Stimulated activated CD8-positive, alpha-beta memory T cell treated with anti-CD3 and anti-CD28 coated beads, Interleukin-12 subunit alpha, Interleukin-12 subunit beta, amount 100 ng/mL, for 24 hours (primary cell): Measurements from ENCODE around the gene UVRAG.

Experiments used
- DNase-seq: peaks from one replicate; pipeline ENCODE4 v3.0.0-alpha.2; 2020; ENCODE audit errors: extremely low read depth

UVRAG gene

DNA sequence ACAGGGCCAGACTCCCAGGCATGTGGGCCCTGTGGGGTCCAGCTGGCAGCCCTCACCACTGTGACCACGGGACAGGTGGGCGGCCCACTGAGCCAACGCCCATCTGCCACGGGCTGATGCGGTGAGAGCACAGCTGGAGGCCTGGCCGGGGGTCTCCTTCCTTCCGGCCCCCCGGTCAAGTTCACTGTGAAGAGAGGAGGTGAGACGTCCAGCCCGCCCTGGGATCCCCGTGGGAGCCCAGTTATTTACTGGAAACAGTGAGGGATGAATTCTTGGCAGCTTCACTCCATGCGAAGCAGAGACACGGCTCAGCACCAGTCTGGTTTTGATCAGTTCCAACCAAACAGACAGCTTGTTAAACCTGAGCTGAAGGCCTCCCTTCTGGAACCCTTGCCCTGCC is 352.6 kb downstream of the UVRAG start:
- no peak for DNase-seq

DNA sequence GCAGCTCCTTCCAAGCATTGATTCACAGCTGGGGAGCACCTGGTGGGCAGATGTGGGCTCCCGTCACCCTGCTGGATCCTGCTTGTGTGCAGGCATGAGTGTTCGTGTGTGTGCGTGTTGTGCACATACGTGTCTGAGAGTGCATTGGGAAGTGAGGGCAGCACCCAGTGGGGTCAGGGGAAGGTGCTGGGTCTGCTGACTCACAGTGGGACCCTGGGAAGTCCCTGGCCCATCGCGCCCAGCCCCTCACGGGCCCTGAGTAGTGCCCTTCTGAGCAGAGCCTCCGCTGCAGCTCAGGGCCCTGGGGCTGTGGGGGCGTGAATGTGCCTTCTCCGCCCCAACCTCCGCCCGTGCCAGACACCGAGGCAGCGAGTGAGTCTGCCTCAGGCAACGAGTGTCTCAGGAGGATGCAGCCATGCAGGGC is 354.5 kb downstream of the UVRAG start:
- no peak for DNase-seq

DNA sequence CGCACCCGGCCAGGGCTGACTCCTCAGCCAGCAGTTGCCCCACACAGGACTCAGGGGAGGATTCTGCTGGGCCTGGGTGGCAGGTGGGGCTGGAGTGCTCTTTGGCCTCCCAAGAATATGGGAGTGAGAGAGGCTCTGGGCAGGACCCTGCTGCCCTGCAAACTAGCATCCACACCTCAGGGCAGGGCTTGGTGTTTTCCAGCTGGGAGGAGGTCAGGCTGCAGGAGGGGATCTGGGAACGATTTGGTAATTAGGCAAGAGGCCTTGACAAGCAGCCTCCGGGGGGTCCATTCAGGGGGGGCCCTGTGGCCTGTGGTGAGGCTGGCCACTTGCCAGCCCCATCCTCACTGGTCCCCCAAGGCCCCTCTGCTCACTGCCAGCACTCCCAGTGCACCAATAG is 355.5 kb downstream of the UVRAG start:
- no peak for DNase-seq

DNA sequence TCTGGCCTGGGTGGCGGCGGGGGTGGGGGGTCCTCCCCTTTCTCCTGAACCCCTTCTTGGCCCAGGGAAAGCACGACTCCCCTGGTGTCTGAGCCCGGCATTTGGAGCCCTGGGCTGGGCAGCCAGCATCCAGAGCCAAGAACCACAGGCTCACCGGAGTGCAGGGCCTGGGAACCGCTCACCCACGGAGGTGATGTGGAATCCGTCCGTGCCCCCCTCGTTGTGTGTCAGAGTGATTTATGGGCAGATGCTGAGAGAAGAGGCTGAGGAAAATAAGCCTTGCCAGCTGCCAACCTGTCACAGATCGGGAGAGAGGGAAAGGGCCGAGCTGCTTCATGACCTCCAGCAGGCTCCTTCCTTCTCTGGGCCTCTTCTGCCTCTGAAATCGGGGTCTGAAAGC is 357.6 kb downstream of the UVRAG start:
- DNase-seq = no peak

DNA sequence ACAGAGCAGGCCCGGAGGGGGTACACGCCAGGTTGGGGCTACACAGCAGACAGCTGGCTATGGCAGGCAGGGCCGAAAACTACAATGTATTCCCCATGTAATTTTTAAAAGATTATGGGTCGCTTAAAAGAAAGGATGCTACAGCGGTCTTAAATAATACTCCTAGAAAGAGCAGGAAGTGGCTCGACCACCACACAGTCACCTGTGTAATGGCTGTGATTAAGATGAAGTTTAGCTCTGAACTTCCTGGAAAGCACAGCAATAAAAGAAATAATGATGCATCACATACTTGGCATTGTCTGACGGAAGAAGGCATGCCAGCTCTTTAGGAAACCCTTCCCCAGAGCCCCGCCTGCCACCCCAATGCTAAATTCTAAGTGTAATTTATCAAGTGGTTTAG is 358.7 kb downstream of the UVRAG start:
- DNase-seq = no peak

DNA sequence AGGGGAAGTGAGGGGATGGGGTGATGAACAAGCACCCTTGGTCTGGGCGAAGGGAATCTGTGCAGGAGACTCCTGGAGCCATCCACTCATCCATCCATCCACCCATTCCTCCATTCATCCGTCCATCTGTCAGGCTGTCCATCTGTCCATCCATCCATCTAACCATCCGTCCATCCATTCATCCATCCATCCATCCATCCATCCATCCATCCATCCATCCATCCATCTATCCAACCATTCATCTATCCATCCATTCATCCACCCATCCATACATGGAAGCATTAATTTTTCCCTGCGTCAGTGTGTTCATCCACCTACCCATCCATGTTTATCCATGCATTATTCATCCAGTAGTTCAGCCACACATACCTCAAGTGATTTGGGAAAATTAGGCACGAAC is 359.3 kb downstream of the UVRAG start:
- no peak for DNase-seq

DNA sequence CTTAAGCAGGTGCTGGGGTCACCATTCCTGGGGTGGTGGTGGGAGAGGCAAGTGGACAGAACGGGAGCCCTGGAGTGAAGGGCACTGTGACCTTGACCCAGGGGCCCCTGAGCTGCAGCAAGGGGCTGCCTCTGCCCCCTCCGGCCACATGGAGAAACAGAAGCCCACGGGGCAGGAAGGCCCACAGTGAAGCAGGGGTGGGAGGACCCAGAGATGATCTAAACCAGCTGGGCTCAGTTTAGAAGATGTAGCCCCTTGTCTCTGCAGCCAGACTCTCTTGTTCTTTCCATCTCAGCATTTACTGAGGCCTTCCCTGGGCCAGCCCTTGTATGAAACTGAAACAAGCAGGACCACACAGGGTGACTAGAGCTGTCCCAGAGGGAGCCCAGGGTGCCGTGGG is 360.8 kb downstream of the UVRAG start:
- DNase-seq = no peak

DNA sequence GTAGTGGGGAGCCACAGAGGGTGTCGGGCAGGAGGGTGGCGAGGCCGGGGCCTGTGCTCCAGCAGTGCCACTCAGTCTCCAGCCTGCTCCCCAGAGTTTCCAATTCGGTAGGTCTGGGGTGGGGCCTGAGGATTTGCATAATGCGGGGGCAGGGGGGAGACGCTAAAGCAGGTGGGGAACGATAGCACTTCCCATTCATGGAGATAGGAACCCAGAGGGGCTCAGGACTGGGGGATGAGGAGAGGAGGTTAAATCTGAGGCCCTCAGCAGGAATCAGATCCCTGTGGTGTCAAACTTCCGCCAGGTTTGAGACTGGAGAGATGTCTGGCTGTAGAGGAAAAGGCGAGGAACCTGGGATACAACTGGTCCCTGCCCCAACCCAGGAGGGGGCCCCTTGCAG is 361.5 kb downstream of the UVRAG start:
- DNase-seq = no peak

DNA sequence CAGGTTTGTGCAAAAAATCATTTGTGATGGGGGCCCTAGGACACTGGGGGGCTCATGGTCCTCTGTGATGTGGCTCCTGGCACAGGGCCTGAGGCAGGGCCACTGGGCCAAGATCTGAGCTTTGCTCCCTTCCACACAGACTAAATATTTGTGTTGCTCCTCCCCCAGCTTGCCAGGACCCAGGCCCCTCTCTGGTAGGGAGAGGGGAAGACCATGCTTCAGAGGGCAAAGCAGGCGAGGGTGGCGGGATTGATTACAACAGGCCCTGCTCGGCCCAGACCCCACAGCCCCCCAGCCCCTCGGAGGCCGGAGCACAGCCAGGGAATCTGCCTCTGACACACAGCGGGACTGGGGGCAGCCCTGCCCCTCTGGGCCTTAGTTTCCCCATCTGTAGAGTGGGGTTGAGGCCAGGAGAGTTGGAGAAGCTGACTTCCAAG is 362.3 kb downstream of the UVRAG start:
- DNase-seq = no peak

DNA sequence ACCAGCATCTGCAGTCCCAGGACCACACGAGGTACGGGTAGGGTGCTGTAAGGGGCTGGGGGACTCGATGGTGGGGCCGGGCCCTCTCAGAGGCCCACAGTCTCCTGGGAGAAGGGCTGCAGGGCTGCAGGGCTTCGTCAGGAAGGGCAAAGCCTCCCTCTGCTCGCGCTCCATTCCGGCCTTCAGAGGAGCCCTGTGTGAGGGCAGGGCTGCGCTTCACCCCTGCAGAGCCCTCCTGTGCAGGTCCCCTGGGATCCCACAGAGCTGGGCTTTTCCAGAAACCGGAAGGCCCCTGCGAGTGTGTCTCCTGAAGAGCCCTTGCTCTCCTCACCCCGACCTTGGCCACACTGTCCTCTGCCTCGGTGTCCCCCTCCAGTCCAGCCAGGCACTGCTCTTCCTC is 364.1 kb downstream of the UVRAG start:
- DNase-seq = no peak

DNA sequence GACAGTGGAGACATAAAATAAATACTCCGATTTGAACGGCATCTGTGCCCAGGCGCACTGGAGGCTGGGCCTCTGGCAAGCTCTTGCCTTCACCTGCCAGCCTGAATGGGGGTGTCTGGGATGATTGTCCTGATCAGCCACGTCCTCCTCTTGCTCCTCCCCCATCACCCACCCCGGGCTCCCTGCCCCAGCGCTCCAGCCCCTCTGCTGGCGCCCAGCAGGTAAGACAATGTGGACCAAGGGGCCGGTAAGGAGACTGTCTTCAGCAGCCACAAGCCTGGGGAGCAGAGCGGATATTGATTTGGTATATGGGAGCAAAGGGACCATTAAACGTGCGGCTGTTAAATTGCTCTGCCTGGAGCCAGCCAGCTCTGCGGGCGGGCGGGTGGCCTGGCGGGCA is 366.4 kb downstream of the UVRAG start:
- no peak for DNase-seq

DNA sequence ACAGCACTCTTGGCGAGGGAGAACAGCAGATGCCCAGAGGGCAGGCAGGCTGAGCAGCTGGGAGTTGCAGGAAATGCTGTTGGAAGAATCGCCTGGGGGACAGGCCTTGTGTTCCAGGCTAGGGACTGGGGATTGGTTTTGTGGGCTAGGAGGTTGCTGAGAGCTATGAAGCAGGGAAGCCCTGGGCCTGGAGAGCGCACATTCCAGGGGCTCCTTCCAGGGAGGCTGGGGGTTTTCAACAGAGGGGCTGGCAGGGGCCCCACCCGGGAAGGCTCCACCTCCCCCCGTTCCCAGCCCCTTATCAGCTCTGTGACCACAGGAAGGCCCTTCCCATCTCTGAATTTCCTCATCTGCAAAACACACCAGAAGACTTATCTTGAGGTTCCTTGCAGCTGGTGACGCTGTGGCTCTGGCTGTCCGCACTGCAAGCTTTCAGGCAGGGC is 369.6 kb downstream of the UVRAG start:
- no peak for DNase-seq

DNA sequence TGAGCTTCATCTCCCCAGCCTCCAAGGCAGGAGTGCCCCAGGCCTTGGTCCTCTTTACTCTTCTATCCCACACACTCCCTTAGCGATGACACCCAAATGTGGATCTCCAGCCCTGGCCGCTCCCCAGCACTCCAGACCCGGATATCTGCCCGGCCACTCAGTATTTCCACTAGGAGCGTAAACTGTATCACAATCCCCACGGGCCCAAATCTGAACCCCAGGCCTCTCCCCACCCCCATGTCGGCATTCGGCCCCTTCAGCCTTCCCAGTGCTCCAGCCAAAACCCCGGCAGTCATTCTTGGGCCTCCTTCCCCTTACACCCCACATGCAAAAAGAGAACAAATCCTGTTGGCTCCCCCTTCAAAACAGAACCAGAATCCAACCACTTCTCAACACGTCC is 370.5 kb downstream of the UVRAG start:
- DNase-seq = no peak

DNA sequence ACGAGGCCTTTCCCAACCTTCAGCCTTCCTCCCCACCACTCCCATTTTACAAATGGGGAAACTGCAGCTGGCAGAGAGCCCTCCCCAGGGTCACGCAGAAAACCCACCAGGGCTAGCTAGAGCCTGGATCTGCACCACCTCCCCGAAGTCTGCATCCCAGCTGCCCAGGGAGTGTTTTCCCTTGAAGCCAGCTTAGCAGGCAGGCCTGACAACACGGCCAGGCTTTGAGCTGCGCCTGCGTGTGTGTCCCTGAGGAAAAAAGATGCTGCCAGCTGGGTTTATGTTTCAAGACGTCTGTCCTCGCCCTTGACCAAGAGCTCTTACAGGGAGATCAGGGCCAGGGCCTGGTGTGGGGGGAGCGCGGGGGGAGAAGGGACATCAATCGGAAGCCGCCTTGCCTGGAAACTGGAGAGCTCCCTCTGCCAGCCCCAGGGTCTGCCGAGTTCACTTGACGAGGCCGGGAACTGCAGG is 371.0 kb downstream of the UVRAG start:
- DNase-seq = no peak

DNA sequence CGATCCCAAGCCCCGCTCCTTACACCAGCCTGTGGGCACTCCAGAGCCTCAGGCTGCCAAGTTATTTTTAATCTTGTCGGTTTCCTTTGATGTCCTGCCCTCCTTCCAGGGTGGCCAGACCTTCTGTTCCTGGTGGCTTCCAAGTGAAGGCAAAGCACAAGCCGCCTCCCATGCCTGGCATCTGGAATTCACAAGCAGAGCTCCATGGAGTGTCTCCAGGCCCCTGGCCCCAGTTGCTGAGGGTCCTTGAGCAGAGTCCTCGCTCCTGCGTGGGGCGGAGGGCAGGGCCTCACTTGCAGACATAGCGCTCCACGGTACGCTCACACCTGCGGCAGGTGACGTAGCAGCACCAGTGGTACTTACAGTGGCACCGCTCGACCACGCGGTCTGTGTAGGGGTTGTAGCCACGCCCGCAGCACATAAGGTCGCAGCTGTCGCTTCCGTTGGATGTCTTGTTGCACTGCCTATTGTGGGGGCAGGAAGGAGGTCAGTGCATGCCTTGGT is 371.8 kb downstream of the UVRAG start:
- no peak for DNase-seq

DNA sequence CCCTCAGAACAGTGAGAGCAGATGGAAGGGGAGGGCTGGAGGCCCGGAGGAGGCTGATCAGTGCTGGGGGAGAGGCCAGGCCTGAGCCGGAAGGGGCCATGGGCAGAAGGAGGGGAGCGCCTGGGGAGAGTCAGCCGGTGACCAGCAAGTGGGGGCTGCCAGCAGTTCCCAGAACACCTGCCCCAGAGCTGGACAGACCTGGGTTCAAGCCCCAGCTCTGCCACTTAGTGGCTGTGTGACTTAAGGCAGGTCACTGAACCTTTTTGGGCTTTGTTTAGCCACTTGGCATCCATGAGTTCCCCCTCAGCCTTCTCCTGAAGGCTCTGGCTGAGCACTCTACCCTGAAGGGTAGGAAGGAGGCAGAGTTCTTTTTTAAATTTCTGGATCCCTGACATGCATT is 373.9 kb downstream of the UVRAG start:
- DNase-seq = no peak

DNA sequence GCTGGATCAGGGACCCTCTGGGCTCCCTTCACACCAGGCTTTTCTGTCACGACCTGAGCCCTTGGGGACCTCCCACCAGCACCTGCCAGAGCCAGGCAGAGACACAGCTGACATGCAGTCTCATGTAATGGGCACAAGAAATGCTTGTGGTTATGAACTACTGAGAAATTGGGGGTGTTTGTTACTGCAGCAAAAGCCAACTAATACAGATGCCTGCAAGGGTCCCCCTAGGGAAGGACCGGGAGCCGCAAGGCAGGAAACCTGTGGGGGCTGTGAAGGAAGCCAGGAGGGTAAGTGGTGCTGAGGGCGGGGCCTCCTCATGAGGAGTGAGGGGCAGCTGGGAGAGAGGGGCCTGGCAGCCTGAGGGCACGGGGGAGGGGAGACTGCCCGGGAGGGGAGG is 374.7 kb downstream of the UVRAG start:
- no peak for DNase-seq

DNA sequence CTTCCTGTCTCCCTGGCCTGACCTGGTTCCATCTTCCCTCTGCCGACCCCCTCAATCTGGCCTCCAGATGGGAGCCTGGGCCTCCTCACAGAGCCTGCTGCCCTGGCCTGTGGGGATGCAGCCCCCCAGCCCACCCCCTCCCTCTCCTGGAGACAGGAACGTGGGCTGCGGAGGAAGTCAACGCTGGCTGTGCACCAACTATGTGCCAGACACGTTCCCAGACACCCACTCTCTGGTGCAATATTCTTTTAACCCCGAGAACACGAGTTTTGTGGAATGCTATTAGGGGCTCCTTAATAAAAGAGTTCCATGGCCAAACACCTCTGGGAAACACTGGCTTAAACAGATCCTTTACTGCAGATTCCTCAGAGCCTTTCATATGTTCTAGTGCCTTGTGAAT is 375.4 kb downstream of the UVRAG start:
- DNase-seq = no peak
